ENCODE data around the gene ERICH4. TPM values are rescaled to one million over a fixed set of nuclear protein-coding genes. Genes with fewer than 3 reads are reported as not detected.
A peak's percentile ranks its signal among the peaks of the same experiment; 100 is the strongest.

Gene ERICH4
- total and polyA plus RNA-seq, 9 of the 15 experiments (the other 6 are each of a cell fraction or from before 2014, with no cell fraction given): not detected

- peak; percentile 16; the same call in 1 of the 2 replicates for TF ChIP-seq MGA (IDR thresholded peaks at IDR 0.05)
- TF ChIP-seq SAP30 (IDR thresholded peaks at IDR 0.05; ENCODE audit: borderline replicate concordance, insufficient read depth, low read depth, low read length, poor library complexity, severe bottlenecking): peak; percentile 68
- no peak for TF ChIP-seq ZFP1 (CRISPR knock-in tag; IDR thresholded peaks at IDR 0.05)
- TF ChIP-seq E2F6 (IDR thresholded peaks at IDR 0.05; ENCODE audit: borderline replicate concordance in 1 of 2, extremely low read depth in 1 of 2, insufficient read depth in 1 of 2, insufficient read length in 1 of 2, low read depth in 1 of 2, low read length in 1 of 2, poor library complexity in 1 of 2, severe bottlenecking in 1 of 2): no peak
- no peak for TF ChIP-seq SIN3B (IDR thresholded peaks at IDR 0.05; ENCODE audit: low read depth)
- no peak for TF ChIP-seq GTF2E2 (tag; IDR thresholded peaks at IDR 0.05)
- no peak for TF ChIP-seq EZH2 (IDR thresholded peaks at IDR 0.05; ENCODE audit: borderline replicate concordance, low read depth, low read length)
- TF ChIP-seq ZNF584 (CRISPR knock-in tag; IDR thresholded peaks at IDR 0.05; ENCODE audit: low read depth): no peak
- 0 out of 2 replicates have a peak, but pooled peaks have one; percentile 25 for TF ChIP-seq SOX6 (IDR thresholded peaks at IDR 0.05)
- 0 out of 2 replicates have a peak, but pooled peaks have one; percentile 24 for TF ChIP-seq ZNF592 (IDR thresholded peaks at IDR 0.05)
Observed at GRCh38 chr19:41395355-41395754, 47.6 kb upstream of the ERICH4 start (continued).
